AG04450 (cell line): ENCODE data around the gene PNMA6A. TPM values are rescaled to one million over a fixed set of nuclear protein-coding genes. Genes with fewer than 3 reads are reported as not detected.

ENCODE experiments used
- CTCF ChIA-PET: fragments of 300-600, 350-600 bp; formaldehyde crosslinking; extraction: SDS; loops from one replicate; lab custom pipeline; 2022; ENCODE audit warnings: antibody characterized with exemption, inconsistent platforms; lab: Charles Lee
- POLR2A ChIA-PET: fragments of 350-600 bp; formaldehyde crosslinking; extraction: SDS; loops from one replicate; lab custom pipeline; 2021; ENCODE audit warnings: antibody characterized with exemption, inconsistent platforms; lab: Yijun Ruan, JAX
- DNase-seq: peaks from one replicate; pipeline ENCODE4 v3.0.0-alpha.2; 2011; ENCODE audit warnings: low read depth, low spot score
- H3K27ac ChIP-seq: one replicate; pipeline ENCODE4 v1.5.1; 2012; ENCODE audit warnings: low read depth, low read length, control low read depth
- H3K27me3 ChIP-seq: one replicate; pipeline ENCODE4 v1.6.0; 2012; ENCODE audit warnings: low read length; ENCODE audit not compliant: control insufficient read depth, insufficient read depth
- H3K4me3 ChIP-seq: 2 replicates; pipeline ENCODE4 v1.5.1; 2011; ENCODE audit warnings: mild to moderate bottlenecking, low read depth, low read length, control low read depth
- H3K9me3 ChIP-seq: 2 replicates; pipeline ENCODE4 v1.5.1; 2012; ENCODE audit warnings: low read length; ENCODE audit not compliant: control insufficient read depth, insufficient read depth
- polyA plus RNA-seq: library from polyadenylated mRNA; depleted of rRNA; stranded (reverse); fragments of >200 nt; gene quantifications from 2 replicates; pipeline ENCODE4 v1.2.3, GENCODE V29; 2011
- TF ChIP-seq, protein P1 (sequence below): IDR thresholded peaks from 2 replicates; pipeline ENCODE4 v1.5.1; 2011; ENCODE audit warnings: low read depth, low read length, control low read depth, inconsistent platforms

The PNMA6A gene
- polyA plus RNA-seq, 1 experiment, result 0.15 TPM

DNA sequence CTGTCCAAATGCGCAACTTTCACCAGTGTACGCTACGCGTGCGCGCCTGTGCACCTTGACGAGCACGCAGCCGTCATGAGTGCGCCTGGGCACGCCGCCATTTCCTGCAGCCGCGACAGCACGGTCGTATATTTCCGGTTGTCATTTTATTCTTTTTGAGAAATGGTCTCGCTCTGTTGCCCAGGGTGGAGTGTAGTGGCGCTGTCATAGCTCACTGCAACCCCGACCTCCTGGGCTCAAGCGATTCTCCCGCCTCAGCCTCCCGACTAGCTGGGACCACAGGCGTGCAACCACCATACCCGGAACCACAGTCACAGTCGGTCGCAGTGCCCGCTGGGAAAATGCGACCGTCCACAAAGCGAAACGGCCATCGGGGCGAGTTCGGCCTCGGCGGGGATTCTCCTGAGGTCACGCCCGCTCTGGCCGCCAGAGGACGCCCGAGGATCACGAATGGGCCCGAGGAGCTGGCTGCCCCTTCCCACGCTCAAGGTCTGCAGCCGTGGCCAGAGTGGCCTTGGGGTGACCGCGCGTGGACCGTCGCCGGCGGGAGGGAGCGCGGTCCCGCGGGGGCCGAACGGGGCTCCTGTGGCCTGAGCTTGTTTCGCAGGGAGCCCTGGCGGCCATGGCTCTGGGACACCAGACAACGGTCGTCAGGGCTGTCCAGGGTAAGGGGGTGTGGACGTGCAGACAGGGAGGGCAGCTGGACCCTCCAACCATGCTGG lies 39.7 kb upstream of the PNMA6A start:
- TF ChIP-seq, protein P1, sequence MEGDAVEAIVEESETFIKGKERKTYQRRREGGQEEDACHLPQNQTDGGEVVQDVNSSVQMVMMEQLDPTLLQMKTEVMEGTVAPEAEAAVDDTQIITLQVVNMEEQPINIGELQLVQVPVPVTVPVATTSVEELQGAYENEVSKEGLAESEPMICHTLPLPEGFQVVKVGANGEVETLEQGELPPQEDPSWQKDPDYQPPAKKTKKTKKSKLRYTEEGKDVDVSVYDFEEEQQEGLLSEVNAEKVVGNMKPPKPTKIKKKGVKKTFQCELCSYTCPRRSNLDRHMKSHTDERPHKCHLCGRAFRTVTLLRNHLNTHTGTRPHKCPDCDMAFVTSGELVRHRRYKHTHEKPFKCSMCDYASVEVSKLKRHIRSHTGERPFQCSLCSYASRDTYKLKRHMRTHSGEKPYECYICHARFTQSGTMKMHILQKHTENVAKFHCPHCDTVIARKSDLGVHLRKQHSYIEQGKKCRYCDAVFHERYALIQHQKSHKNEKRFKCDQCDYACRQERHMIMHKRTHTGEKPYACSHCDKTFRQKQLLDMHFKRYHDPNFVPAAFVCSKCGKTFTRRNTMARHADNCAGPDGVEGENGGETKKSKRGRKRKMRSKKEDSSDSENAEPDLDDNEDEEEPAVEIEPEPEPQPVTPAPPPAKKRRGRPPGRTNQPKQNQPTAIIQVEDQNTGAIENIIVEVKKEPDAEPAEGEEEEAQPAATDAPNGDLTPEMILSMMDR, result peak; percentile 66
- CTCF ChIA-PET, result interaction anchor here (0.6 to 2.2 kb wide), 10 partner anchors 12 to 475 kb away, joined by 3 to 14 read pairs (median 4); no protein-coding TSS in a partner anchor
- no peak for DNase-seq
- H3K4me3 ChIP-seq, result peak overlapping the region; percentile 13; the same call in 1 of the 2 replicates
- no peaks in the 10 kb centered on the region for H3K9me3 ChIP-seq
- H3K27me3 ChIP-seq, result no peaks in the 10 kb centered on the region
- H3K27ac ChIP-seq, result no peak overlapping the region
- POLR2A ChIA-PET, result no interaction called here

DNA sequence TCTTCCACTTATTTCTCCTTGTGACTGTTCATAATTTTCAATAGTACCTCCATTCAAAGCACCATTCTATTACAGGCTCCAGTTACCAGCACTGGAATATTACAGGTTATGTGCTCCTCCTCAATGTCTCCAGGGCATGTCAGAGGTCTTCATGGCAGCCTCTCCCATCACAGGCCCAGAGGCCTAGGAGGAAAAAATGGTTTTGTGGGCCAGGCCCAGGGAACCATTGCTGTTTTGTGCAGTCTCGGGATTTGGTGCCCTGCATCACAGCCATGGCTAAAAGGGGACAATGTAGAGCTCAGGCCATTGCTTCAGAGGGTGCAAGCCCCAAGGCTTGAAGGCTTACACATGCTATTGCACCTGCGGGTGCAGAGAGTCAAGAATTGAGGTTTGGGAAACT lies 23.2 kb upstream of the PNMA6A start:
- ChIA-PET POLR2A (no interaction called here), CTCF (no interaction called here)
- H3K27ac ChIP-seq, result no peak overlapping the region
- peaks cover 3% of the 10 kb centered on the region; the same call in 1 of the 2 replicates for H3K9me3 ChIP-seq
- DNase-seq, result no peak
- peaks cover 2% of the 10 kb centered on the region for H3K27me3 ChIP-seq
- TF ChIP-seq, protein P1, result no peak
- no peak overlapping the region for H3K4me3 ChIP-seq

GRCh38 chrX:153052534-153052933 lies 19.7 kb upstream of the PNMA6A start:
- Histone ChIP-seq H3K27ac (no peak overlapping the region), H3K9me3 (peaks cover 3% of the 10 kb centered on the region; the same call in 1 of the 2 replicates), H3K27me3 (peaks cover 9% of the 10 kb centered on the region), H3K4me3 (no peak overlapping the region)
- TF ChIP-seq, protein P1, result no peak
- ChIA-PET CTCF (no interaction called here), POLR2A (no interaction called here)
- DNase-seq, result no peak

GRCh38 chrX:153055871-153056749 lies 16.1 kb upstream of the PNMA6A start, which contains the start of gene PNMA3:
PNMA3 (plus strand) TSS chrX:153056470; CDS start chrX:153057056, 586 bp downstream.
- Histone ChIP-seq H3K27me3 (peaks cover 12% of the 10 kb centered on the region), H3K4me3 (no peak within 1 kb of the TSS), H3K27ac (no peak within 1 kb of the TSS), H3K9me3 (no peaks in the 10 kb centered on the region)
- DNase-seq, result no peak
- CTCF ChIA-PET, result no interaction called here
- TF ChIP-seq, protein P1, result no peak
- POLR2A ChIA-PET, result no interaction called here

- H3K27me3 ChIP-seq, result peaks cover 12% of the 10 kb centered on the region
- POLR2A ChIA-PET, result no interaction called here
- H3K4me3 ChIP-seq, result no peak overlapping the region
- DNase-seq, result no peak
- TF ChIP-seq, protein P1, result no peak
- CTCF ChIA-PET, result no interaction called here
- H3K27ac ChIP-seq, result no peak overlapping the region
- no peaks in the 10 kb centered on the region for H3K9me3 ChIP-seq
Observed at GRCh38 chrX:153057281-153057680, 15.0 kb upstream of the PNMA6A start.
